Measurements from ENCODE around the gene APOBEC2.

Gene APOBEC2

GRCh38 chr6:41027241-41027640 is 25.8 kb upstream of the APOBEC2 start:
- Histone ChIP-seq H3K4me1 (peaks cover 16% of the 10 kb centered on the region), H3K4me3 (peak overlapping the region; percentile 43), H3K9me3 (no peaks in the 10 kb centered on the region), H3K27me3 (ENCODE audit: low read depth) (no peaks in the 10 kb centered on the region), H3K36me3 (replicated peaks) (no peaks in the 10 kb centered on the region)
- peak in 1 of 2 experiments; percentile 39 for DNase-seq (ENCODE audit: low spot score in 2 of 2)
- in situ Hi-C loops (cut with MboI; ENCODE audit: low sequenced_read_pairs), result loop anchor here (25.0 kb wide), 1 partner anchor 1690 kb away; no protein-coding TSS in a partner anchor

- H3K27me3 ChIP-seq (ENCODE audit: low read depth), result no peaks in the 10 kb centered on the region
- H3K4me1 ChIP-seq, result peaks cover 16% of the 10 kb centered on the region
- no peaks in the 10 kb centered on the region for H3K9me3 ChIP-seq
- peak; percentile 82 to 87 for DNase-seq (ENCODE audit: low spot score in 2 of 2)
- H3K4me3 ChIP-seq, result peak overlapping the region; percentile 43
- H3K36me3 ChIP-seq (replicated peaks), result no peaks in the 10 kb centered on the region
- in situ Hi-C loops (cut with MboI; ENCODE audit: low sequenced_read_pairs), result loop anchor here (25.0 kb wide), 1 partner anchor 1691 kb away; no protein-coding TSS in a partner anchor
Measured at GRCh38 chr6:41027799-41028560, 25.0 kb upstream of the APOBEC2 start.

- no peaks in the 10 kb centered on the region for H3K36me3 ChIP-seq (replicated peaks)
- no peaks in the 10 kb centered on the region for H3K9me3 ChIP-seq
- DNase-seq (ENCODE audit: low spot score in 2 of 2), result peak; percentile 5 to 47
- H3K4me3 ChIP-seq, result peak overlapping the region; percentile 43
- H3K27me3 ChIP-seq (ENCODE audit: low read depth), result no peaks in the 10 kb centered on the region
- in situ Hi-C loops (cut with MboI; ENCODE audit: low sequenced_read_pairs), result loop anchor here (25.0 kb wide), 1 partner anchor 1691 kb away; no protein-coding TSS in a partner anchor
- H3K4me1 ChIP-seq, result peaks cover 16% of the 10 kb centered on the region
Measured at GRCh38 chr6:41028561-41029412, 24.2 kb upstream of the APOBEC2 start.

GRCh38 chr6:41032830-41033229 is 20.2 kb upstream of the APOBEC2 start:
- Histone ChIP-seq H3K4me1 (peaks cover 11% of the 10 kb centered on the region), H3K9me3 (no peaks in the 10 kb centered on the region), H3K4me3 (no peak overlapping the region), H3K27me3 (ENCODE audit: low read depth) (no peaks in the 10 kb centered on the region; the same call in 1 of the 2 replicates), H3K36me3 (replicated peaks) (no peaks in the 10 kb centered on the region)
- in situ Hi-C loops (cut with MboI; ENCODE audit: low sequenced_read_pairs), result loop anchor here (25.0 kb wide), 1 partner anchor 1696 kb away; no protein-coding TSS in a partner anchor
- no peak for DNase-seq (ENCODE audit: low spot score in 2 of 2)

- Histone ChIP-seq H3K4me1 (peaks cover 4% of the 10 kb centered on the region), H3K4me3 (no peak overlapping the region), H3K36me3 (replicated peaks) (no peaks in the 10 kb centered on the region), H3K9me3 (no peaks in the 10 kb centered on the region), H3K27me3 (ENCODE audit: low read depth) (no peaks in the 10 kb centered on the region; the same call in 1 of the 2 replicates)
- in situ Hi-C loops (cut with MboI; ENCODE audit: low sequenced_read_pairs), result loop anchor here (25.0 kb wide), 1 partner anchor 1696 kb away; no protein-coding TSS in a partner anchor
- DNase-seq (ENCODE audit: low spot score in 2 of 2), result no peak
Measured at GRCh38 chr6:41033776-41034175, 19.2 kb upstream of the APOBEC2 start.

- Histone ChIP-seq H3K9me3 (no peaks in the 10 kb centered on the region), H3K27me3 (ENCODE audit: low read depth) (no peaks in the 10 kb centered on the region; the same call in 1 of the 2 replicates), H3K4me3 (no peak overlapping the region), H3K36me3 (replicated peaks) (no peaks in the 10 kb centered on the region), H3K4me1 (no peaks in the 10 kb centered on the region)
- in situ Hi-C loops (cut with MboI; ENCODE audit: low sequenced_read_pairs), result loop anchor here (25.0 kb wide), 1 partner anchor 1699 kb away; no protein-coding TSS in a partner anchor
- DNase-seq (ENCODE audit: low spot score in 2 of 2), result no peak
Measured at GRCh38 chr6:41036186-41036585, 16.8 kb upstream of the APOBEC2 start.

GRCh38 chr6:41036601-41037000 is 16.4 kb upstream of the APOBEC2 start:
- H3K4me1 ChIP-seq, result no peaks in the 10 kb centered on the region
- no peak overlapping the region for H3K4me3 ChIP-seq
- no peaks in the 10 kb centered on the region; the same call in 1 of the 2 replicates for H3K27me3 ChIP-seq (ENCODE audit: low read depth)
- in situ Hi-C loops (cut with MboI; ENCODE audit: low sequenced_read_pairs), result loop anchor here (25.0 kb wide), 1 partner anchor 1699 kb away; no protein-coding TSS in a partner anchor
- no peak for DNase-seq (ENCODE audit: low spot score in 2 of 2)
- no peaks in the 10 kb centered on the region for H3K9me3 ChIP-seq
- H3K36me3 ChIP-seq (replicated peaks), result no peaks in the 10 kb centered on the region

- Histone ChIP-seq H3K9me3 (no peaks in the 10 kb centered on the region), H3K4me1 (no peaks in the 10 kb centered on the region), H3K36me3 (replicated peaks) (no peaks in the 10 kb centered on the region), H3K4me3 (no peak overlapping the region), H3K27me3 (ENCODE audit: low read depth) (no peaks in the 10 kb centered on the region; the same call in 1 of the 2 replicates)
- DNase-seq (ENCODE audit: low spot score in 2 of 2), result no peak
- in situ Hi-C loops (cut with MboI; ENCODE audit: low sequenced_read_pairs), result loop anchor here (25.0 kb wide), 1 partner anchor 1700 kb away; no protein-coding TSS in a partner anchor
Measured at GRCh38 chr6:41037107-41037900, 15.7 kb upstream of the APOBEC2 start.

- Histone ChIP-seq H3K27me3 (ENCODE audit: low read depth) (no peaks in the 10 kb centered on the region; the same call in 1 of the 2 replicates), H3K4me1 (no peaks in the 10 kb centered on the region), H3K4me3 (no peak overlapping the region), H3K36me3 (replicated peaks) (no peaks in the 10 kb centered on the region), H3K9me3 (no peaks in the 10 kb centered on the region)
- in situ Hi-C loops (cut with MboI; ENCODE audit: low sequenced_read_pairs), result loop anchor here (25.0 kb wide), 1 partner anchor 1701 kb away; no protein-coding TSS in a partner anchor
- DNase-seq (ENCODE audit: low spot score in 2 of 2), result no peak
Measured at GRCh38 chr6:41038205-41038604, 14.8 kb upstream of the APOBEC2 start.

GRCh38 chr6:41039060-41039998 is 13.7 kb upstream of the APOBEC2 start, which contains the start of gene UNC5CL:
TSS of gene UNC5CL (minus strand) at chr6:41039221. CDS start at chr6:41035074, 4,147 bp downstream.
- in situ Hi-C loops (cut with MboI; ENCODE audit: low sequenced_read_pairs), result loop anchor here (25.0 kb wide), 1 partner anchor 1702 kb away; no protein-coding TSS in a partner anchor
- Histone ChIP-seq H3K4me3 (no peak within 1 kb of the TSS), H3K9me3 (no peaks in the 10 kb centered on the region), H3K4me1 (no peaks in the 10 kb centered on the region), H3K36me3 (replicated peaks) (no peaks in the 10 kb centered on the region), H3K27me3 (ENCODE audit: low read depth) (no peaks in the 10 kb centered on the region; the same call in 1 of the 2 replicates)
- peak; percentile 26 to 80 for DNase-seq (ENCODE audit: low spot score in 2 of 2)

- no peaks in the 10 kb centered on the region for H3K9me3 ChIP-seq
- no peak for DNase-seq (ENCODE audit: low spot score in 2 of 2)
- no peaks in the 10 kb centered on the region for H3K4me1 ChIP-seq
- no peak overlapping the region for H3K4me3 ChIP-seq
- no peaks in the 10 kb centered on the region; the same call in 1 of the 2 replicates for H3K27me3 ChIP-seq (ENCODE audit: low read depth)
- in situ Hi-C loops (cut with MboI; ENCODE audit: low sequenced_read_pairs), result loop anchor here (25.0 kb wide), 1 partner anchor 1703 kb away; no protein-coding TSS in a partner anchor
- H3K36me3 ChIP-seq (replicated peaks), result no peaks in the 10 kb centered on the region
Measured at GRCh38 chr6:41040101-41040939, 12.7 kb upstream of the APOBEC2 start.
